ENCODE results near the gene LRIG3. TPM values are rescaled to one million over a fixed set of nuclear protein-coding genes. Genes with fewer than 3 reads are reported as not detected.

The LRIG3 gene
- total and polyA plus RNA-seq, 2 donors (not counting 3 experiments of a cell fraction or from before 2014, with no cell fraction given), result 55.5 to 55.7 TPM

DNA sequence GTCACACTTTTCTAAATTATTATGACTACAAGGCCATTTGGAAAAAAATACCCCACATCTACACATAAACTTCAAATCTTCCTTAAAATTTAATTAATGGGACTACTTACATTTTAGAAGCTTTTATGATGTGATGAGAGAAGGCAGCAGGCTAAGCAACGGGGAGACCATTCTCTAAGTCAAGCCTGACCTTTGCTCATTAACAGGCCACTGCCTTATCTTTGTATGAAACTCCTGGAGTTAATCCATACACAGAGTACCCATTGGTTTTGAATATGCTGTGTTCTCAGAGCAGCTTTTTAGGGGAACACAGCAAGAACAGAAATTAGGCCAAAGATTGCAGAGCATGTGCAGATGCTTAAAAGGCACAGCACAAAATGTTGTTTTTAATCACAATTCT is 35.5 kb upstream of the LRIG3 start:
- CTCF ChIA-PET, result interaction anchor here (0.9 kb wide), 1 partner anchor 415 kb away, joined by 3 read pairs; no protein-coding TSS in a partner anchor
- Histone ChIP-seq H2AFZ (ENCODE audit: low read depth, low read length) (no peak overlapping the region), H3K9me3 (replicated peaks; ENCODE audit: control insufficient read depth, insufficient read depth, low read length) (no peaks in the 10 kb centered on the region), H4K20me1 (replicated peaks; ENCODE audit: control insufficient read depth, extremely low read depth, insufficient read depth, low read length) (no peaks in the 10 kb centered on the region), H3K27ac (ENCODE audit: insufficient read depth, low read depth, low read length) (no peak overlapping the region), H3K4me2 (ENCODE audit: insufficient read depth, low read length) (no peak overlapping the region), H3K4me1 (ENCODE audit: control insufficient read depth, extremely low read depth, insufficient read depth, low read length) (no peaks in the 10 kb centered on the region), H3K79me2 (ENCODE audit: control insufficient read depth, insufficient read depth, low read length) (no peaks in the 10 kb centered on the region), H3K36me3 (ENCODE audit: control insufficient read depth in 2 of 2, extremely low read depth in 1 of 2, insufficient read depth in 2 of 2, low read length in 2 of 2) (no peaks in the 10 kb centered on the region), H3K9ac (replicated peaks; ENCODE audit: extremely low read depth, insufficient read depth, low read length) (no peak overlapping the region), H3K27me3 (ENCODE audit: control insufficient read depth in 2 of 2, insufficient read depth in 2 of 2, low read length in 2 of 2) (no peaks in the 10 kb centered on the region), H3K4me3 (replicated peaks in 1 of 3; ENCODE audit: insufficient read depth in 1 of 3, low read depth in 1 of 3, low read length in 3 of 3) (no peak overlapping the region), H3K9me1 (replicated peaks; ENCODE audit: control insufficient read depth, extremely low read depth, insufficient read depth, low read length) (no peaks in the 10 kb centered on the region)
- POLR2A ChIA-PET, result no interaction called here
- intact Hi-C loops (cut with micrococcal nuclease) (no loop called here), dilution Hi-C loops (cut with MboI; ENCODE audit: extremely low pct_ligation_motif_present, low sequenced_read_pairs) (no loop called here)
- FAIRE-seq (no peak), DNase-seq (ENCODE audit: low read depth, low spot score) (no peak)
- no TSS peak for BruUV-seq (replicated peaks)
- TF ChIP-seq GATA2 (IDR thresholded peaks at IDR 0.05; ENCODE audit: insufficient read depth, insufficient read length, low read depth, low read length), result no peak
- no peak for TF ChIP-seq POLR2A (IDR thresholded peaks at IDR 0.05; ENCODE audit: low read depth, low read length)
- no peak for TF ChIP-seq FOS (IDR thresholded peaks at IDR 0.05; ENCODE audit: borderline replicate concordance, insufficient read depth, low read length)
- TF ChIP-seq MAX (IDR thresholded peaks at IDR 0.05; ENCODE audit: insufficient read depth, insufficient read length), result no peak
- no peak for TF ChIP-seq JUN (IDR thresholded peaks at IDR 0.05; ENCODE audit: borderline replicate concordance, insufficient read depth, insufficient read length, low read depth)
- TF ChIP-seq, protein P1, sequence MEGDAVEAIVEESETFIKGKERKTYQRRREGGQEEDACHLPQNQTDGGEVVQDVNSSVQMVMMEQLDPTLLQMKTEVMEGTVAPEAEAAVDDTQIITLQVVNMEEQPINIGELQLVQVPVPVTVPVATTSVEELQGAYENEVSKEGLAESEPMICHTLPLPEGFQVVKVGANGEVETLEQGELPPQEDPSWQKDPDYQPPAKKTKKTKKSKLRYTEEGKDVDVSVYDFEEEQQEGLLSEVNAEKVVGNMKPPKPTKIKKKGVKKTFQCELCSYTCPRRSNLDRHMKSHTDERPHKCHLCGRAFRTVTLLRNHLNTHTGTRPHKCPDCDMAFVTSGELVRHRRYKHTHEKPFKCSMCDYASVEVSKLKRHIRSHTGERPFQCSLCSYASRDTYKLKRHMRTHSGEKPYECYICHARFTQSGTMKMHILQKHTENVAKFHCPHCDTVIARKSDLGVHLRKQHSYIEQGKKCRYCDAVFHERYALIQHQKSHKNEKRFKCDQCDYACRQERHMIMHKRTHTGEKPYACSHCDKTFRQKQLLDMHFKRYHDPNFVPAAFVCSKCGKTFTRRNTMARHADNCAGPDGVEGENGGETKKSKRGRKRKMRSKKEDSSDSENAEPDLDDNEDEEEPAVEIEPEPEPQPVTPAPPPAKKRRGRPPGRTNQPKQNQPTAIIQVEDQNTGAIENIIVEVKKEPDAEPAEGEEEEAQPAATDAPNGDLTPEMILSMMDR (IDR thresholded peaks at IDR 0.05; ENCODE audit: extremely low read depth in 1 of 2, insufficient read depth in 1 of 2, low read depth in 1 of 2, low read length in 2 of 2), result no peak
- no peak for TF ChIP-seq MYC (IDR thresholded peaks at IDR 0.05; ENCODE audit: low read depth, low read length)
- no peak for TF ChIP-seq EZH2 (IDR thresholded peaks at IDR 0.05; ENCODE audit: borderline replicate concordance, low read depth, low read length, severe bottlenecking)
- TF ChIP-seq POLR2AphosphoS5 (IDR thresholded peaks at IDR 0.05; ENCODE audit: insufficient read depth, low read depth, low read length), result no peak

Data from endothelial cell of umbilical vein (primary cell).